ENCODE results near the gene RDH11.

- no peak for TF ChIP-seq POLR2AphosphoS5 (IDR thresholded peaks at IDR 0.05)
- no peak for TF ChIP-seq POLR2A (IDR thresholded peaks at IDR 0.05)
Measured at GRCh38 chr14:67630938-67631337, 64.6 kb downstream of the RDH11 start.

All from stomach (tissue), 4 donors.